Measurements from ENCODE around the gene PALLD. TPM values are rescaled to one million over a fixed set of nuclear protein-coding genes. Genes with fewer than 3 reads are reported as not detected.

PALLD gene
- polyA plus RNA-seq, 3 donors = 6.1 to 11.8 (median 9.9) TPM

- no peak overlapping the region for H3K27ac Mint-ChIP-seq
- Histone ChIP-seq H3K9me3 (replicated peaks in 1 of 2; ENCODE audit: control insufficient read depth in 1 of 2, insufficient read depth in 1 of 2, low read length in 2 of 2) (no peaks in the 10 kb centered on the region), H3K4me1 (ENCODE audit: control insufficient read depth in 1 of 2, insufficient read depth in 2 of 2, low read length in 2 of 2) (no peaks in the 10 kb centered on the region), H3K9ac (ENCODE audit: insufficient read depth, low read length, poor library complexity, severe bottlenecking) (no peak overlapping the region), H3K27ac (ENCODE audit: low read depth in 1 of 2, low read length in 2 of 2) (no peak overlapping the region), H3K27me3 (ENCODE audit: control insufficient read depth in 2 of 2, insufficient read depth in 2 of 2, low read length in 2 of 2) (no peaks in the 10 kb centered on the region), H2AFZ (ENCODE audit: insufficient read depth, low read depth, low read length, poor library complexity, severe bottlenecking) (no peak overlapping the region), H3K36me3 (replicated peaks in 1 of 2; ENCODE audit: control insufficient read depth in 1 of 2, insufficient read depth in 2 of 2, low read length in 2 of 2) (no peaks in the 10 kb centered on the region), H3K79me2 (ENCODE audit: insufficient read depth, low read length) (no peaks in the 10 kb centered on the region), H3K4me2 (replicated peaks; ENCODE audit: extremely low read depth, low read length, poor library complexity, severe bottlenecking) (no peak overlapping the region), H3K4me3 (replicated peaks in 1 of 3; ENCODE audit: low read depth in 2 of 3, low read length in 3 of 3) (no peak overlapping the region), H4K20me1 (ENCODE audit: insufficient read depth, low read length) (no peaks in the 10 kb centered on the region)
- no peak for TF ChIP-seq CTCF (IDR thresholded peaks at IDR 0.05)
- H3K9me3 Mint-ChIP-seq = peaks cover 0 to 2% (median 0%) of the 10 kb centered on the region in 7 donors
- H3K36me3 Mint-ChIP-seq = no peaks in the 10 kb centered on the region
- H3K27me3 Mint-ChIP-seq (ENCODE audit: low read depth in 3 of 3) = peaks cover 1 to 8% (median 4%) of the 10 kb centered on the region in 3 donors
- intact Hi-C loops (cut with micrococcal nuclease) = no loop called here
- peaks cover 19% of the 10 kb centered on the region for H3K4me1 Mint-ChIP-seq
- no peak overlapping the region for H3K4me3 Mint-ChIP-seq
- DNase-seq = no peak
- WGBS (ENCODE audit: insufficient coverage) = no CpG with 5 or more reads among the region's 1 CpG
Observed at GRCh38 chr4:168696280-168696679, 199.4 kb downstream of the PALLD start.

GRCh38 chr4:168696826-168697225 is 200.0 kb downstream of the PALLD start:
- DNase-seq = no peak
- H3K27me3 Mint-ChIP-seq (ENCODE audit: low read depth in 3 of 3) = peaks cover 1 to 8% (median 4%) of the 10 kb centered on the region in 3 donors
- no peaks in the 10 kb centered on the region for H3K79me2 ChIP-seq (ENCODE audit: insufficient read depth, low read length)
- H3K36me3 ChIP-seq (replicated peaks in 1 of 2; ENCODE audit: control insufficient read depth in 1 of 2, insufficient read depth in 2 of 2, low read length in 2 of 2) = no peaks in the 10 kb centered on the region
- H3K9ac ChIP-seq (ENCODE audit: insufficient read depth, low read length, poor library complexity, severe bottlenecking) = no peak overlapping the region
- H3K36me3 Mint-ChIP-seq = no peaks in the 10 kb centered on the region
- intact Hi-C loops (cut with micrococcal nuclease) = no loop called here
- no peaks in the 10 kb centered on the region for H4K20me1 ChIP-seq (ENCODE audit: insufficient read depth, low read length)
- TF ChIP-seq CTCF (IDR thresholded peaks at IDR 0.05) = no peak
- H3K4me1 Mint-ChIP-seq = peaks cover 16% of the 10 kb centered on the region
- no peaks in the 10 kb centered on the region for H3K27me3 ChIP-seq (ENCODE audit: control insufficient read depth in 2 of 2, insufficient read depth in 2 of 2, low read length in 2 of 2)
- no peak overlapping the region for H3K4me3 ChIP-seq (replicated peaks in 1 of 3; ENCODE audit: low read depth in 2 of 3, low read length in 3 of 3)
- H3K4me2 ChIP-seq (replicated peaks; ENCODE audit: extremely low read depth, low read length, poor library complexity, severe bottlenecking) = no peak overlapping the region
- H3K9me3 ChIP-seq (replicated peaks in 1 of 2; ENCODE audit: control insufficient read depth in 1 of 2, insufficient read depth in 1 of 2, low read length in 2 of 2) = no peaks in the 10 kb centered on the region
- no peak overlapping the region for H3K27ac ChIP-seq (ENCODE audit: low read depth in 1 of 2, low read length in 2 of 2)
- H2AFZ ChIP-seq (ENCODE audit: insufficient read depth, low read depth, low read length, poor library complexity, severe bottlenecking) = no peak overlapping the region
- 100% methylated on average over 1 of the region's 4 CpGs for WGBS (ENCODE audit: insufficient coverage)
- no peak overlapping the region for H3K4me3 Mint-ChIP-seq
- no peak overlapping the region for H3K27ac Mint-ChIP-seq
- no peaks in the 10 kb centered on the region for H3K4me1 ChIP-seq (ENCODE audit: control insufficient read depth in 1 of 2, insufficient read depth in 2 of 2, low read length in 2 of 2)
- peaks cover 0 to 2% (median 0%) of the 10 kb centered on the region in 7 donors for H3K9me3 Mint-ChIP-seq

Data from CD14-positive monocyte (primary cell).